Measurements from ENCODE around the gene CD163L1.
"Not testable (repeated sequence)": the region's sequence is repeated elsewhere in the genome, so short reads cannot be mapped to it uniquely, and the experiment has no call there.

Gene CD163L1

DNA sequence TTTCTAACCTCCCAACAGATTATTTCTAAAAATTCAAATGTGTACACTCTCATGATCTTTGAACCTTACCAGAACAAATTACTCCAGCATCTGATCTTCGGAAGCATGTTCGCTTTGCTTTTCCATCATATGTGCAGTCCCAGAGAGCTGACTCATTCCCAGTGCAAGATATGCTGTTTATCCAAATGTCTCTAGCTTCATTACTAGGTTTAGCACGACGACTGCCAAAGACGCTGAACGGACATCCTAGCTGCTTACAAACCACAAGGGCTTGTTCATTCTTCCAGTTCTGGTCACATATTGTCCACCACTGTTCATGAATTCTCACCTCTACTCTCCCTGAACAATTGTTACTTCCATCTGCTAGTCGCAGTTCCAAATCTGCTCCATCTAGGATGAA lies 40.5 kb downstream of the CD163L1 start:
- DNase-seq, result no peak

DNA sequence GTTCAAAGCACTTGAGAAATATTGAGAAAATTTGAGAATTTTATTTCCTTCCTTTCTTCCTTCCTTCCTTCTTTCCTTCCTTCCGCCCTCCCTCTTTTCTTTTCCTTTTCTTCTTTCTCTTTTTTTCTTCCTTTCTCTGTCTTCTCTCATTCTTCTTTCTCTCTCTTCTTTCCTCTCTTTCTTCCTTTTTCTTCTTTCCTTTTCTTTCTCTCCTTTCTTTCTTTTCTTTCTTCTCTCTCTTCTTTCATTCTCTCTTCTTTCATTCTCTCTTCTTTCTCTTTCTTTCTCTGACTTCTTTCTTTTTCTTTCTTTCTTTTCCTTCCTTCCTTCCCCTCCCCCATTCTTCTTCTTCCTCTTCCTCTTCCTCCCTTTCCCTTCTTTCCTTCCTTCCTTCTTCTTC lies 44.9 kb downstream of the CD163L1 start:
- no peak for DNase-seq

DNA sequence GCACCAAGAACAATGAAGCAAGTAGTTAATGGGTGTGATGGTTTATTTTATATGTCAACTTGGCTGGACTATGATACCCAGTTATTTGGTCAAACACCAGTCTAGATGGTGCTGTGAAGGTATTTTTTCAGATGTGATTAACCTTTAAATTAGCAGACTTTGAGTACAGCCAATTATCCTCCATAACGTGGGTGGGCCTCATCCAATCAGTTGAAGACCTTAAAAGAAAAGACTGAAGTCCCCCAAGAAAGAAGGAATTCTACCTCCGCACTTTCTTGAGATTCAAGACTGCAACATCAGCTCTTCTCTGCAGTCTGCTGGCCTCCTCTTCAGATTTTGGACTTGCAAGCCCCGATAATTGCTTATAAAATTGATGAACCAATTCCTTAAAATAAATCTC lies 47.5 kb downstream of the CD163L1 start:
- no peak for DNase-seq

DNA sequence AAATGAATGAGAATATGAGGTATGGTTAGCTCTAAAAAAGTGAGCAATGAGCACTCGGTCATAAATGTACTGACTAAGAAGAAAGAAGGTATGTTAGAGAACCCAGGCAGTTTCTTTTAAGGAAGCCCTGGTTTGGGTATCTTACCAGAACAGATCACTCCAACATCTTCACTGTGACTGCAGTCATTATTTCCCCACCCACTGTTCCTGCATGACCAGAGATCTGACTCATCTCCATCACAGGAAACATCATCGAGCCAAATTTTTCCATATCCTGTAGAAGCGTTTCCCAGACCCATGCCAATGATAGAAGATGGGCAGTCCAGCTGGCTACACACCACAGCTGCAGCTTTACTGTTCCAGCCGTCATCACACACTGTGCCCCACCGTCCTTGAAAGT lies 48.0 kb downstream of the CD163L1 start:
- DNase-seq, result no peak

DNA sequence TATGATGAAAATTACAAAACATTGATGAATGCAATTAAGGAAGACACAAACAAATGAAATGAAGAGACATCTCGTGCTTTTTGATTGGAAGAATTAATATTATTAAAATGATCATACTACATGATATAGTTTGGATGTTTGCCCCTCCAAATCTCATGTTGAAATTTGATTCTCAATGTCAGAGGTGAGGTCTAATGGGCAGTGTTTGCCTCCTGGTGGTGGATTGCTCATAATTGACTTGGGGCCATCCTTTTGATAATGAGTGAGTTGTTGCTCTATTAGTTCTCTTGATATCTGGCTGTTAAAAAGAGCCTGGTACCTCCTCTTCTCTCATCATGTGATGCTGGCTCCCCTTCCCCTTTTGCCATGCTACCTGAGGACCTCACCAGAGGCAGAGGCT lies 56.7 kb downstream of the CD163L1 start:
- DNase-seq, result peak; percentile 7

DNA sequence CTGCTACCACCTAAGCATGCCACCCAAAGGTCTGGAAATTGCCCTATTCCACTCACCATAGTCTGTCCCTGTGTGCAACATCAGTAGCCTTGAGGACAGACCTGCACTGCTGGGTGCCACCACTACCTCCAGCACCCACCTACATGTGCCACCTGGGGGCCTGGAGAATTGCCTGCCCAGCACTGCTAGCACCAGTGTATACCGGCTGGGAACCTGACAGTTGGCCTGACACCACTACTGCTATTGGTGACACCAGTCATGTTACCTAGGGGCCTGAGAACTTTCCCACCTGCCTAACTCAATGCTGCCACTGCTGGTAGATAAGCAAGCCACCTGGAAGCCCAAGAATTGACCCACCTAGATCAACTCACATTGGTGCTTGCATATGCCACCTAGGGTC lies 60.8 kb downstream of the CD163L1 start:
- no peak for DNase-seq

DNA sequence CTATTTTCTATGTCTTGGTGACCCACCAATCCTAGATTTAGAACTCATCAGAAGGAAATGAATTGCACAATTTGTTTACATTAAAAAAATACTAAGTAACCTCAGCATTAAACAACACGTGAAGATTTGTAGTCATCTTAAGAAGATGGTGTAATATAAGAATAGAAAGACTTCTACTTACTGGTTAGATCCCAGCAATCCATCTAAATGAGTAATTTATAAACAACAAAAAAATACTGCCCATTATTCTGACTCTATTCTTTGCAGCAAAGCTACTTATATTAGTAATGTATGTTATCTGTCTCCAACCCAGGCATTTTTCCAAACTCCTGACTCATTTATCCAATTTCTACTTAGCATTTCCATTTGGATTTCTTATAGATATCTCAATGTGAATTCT lies 67.8 kb downstream of the CD163L1 start:
- DNase-seq, result no peak

DNA sequence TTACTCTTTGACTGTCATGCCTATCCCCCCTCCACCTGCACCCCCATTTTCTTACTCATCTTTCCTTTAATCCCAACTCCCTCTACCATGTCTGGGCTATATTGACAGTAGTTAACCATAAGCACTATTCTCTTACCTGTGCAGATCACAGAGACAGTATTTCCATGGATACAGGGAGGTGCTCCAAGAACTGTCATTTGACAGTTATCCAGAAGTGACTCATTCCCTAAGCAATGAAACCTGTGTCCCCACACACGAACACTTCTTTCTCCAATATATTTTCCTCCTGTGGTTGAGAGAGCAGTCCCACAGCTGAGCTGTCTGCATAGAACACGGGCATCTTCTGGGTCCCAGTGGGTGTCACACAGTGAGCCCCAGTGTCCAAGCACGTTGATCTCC lies 68.8 kb downstream of the CD163L1 start:
- DNase-seq, result no peak

DNA sequence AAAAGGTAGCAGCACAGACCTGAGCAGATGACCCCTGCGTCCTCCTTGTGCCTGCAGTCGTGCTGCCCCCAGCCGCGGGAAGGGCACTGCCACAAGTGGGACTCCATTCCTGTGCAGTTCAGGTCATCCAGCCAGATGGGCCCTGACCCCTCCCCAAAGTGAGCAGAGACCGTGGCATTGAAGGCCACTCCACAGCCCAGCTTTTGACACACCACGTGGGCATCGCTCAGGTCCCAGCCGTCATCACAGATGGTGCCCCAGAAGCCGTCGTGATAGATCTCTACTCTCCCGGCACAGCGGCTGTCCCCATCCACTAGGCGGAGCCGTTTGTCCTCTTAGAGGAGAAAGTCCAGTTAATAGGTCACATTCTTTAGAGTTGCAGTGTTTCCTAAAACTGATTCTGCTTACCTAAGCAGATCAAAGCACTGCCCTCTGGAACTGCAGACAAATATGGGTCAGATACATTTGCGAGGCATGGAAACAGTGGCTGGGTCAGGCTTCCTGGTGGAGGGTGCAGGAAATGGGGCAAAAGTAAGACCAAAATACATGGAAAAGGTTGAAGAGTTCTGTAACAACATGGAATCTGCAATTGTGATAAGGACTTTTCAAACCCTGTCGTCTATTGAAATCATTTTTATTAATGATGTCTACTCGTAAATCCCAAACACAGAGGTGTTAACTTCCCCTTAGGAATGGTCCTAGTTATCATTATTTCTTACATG lies 69.4 kb downstream of the CD163L1 start:
- DNase-seq, result peak; percentile 80

DNA sequence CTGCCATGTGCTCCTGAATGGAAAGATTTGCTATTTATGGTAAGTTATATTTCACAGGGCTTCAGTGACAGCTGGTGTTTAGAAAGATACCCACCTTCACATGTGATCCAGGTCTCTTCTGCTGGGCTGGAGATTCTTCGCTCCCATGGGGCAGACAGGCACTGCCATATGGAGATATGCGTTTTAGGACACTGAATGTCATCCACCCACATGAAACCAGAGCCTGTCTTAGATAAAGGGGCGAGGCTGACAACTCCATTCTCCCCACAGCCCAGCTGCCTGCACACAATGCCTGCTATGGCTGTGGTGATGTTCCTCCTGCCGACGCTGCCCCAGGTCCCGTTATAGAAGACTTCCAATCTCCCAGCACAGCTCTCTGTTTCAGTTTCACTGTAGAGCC lies 70.7 kb downstream of the CD163L1 start:
- peak; percentile 27 for DNase-seq

DNA sequence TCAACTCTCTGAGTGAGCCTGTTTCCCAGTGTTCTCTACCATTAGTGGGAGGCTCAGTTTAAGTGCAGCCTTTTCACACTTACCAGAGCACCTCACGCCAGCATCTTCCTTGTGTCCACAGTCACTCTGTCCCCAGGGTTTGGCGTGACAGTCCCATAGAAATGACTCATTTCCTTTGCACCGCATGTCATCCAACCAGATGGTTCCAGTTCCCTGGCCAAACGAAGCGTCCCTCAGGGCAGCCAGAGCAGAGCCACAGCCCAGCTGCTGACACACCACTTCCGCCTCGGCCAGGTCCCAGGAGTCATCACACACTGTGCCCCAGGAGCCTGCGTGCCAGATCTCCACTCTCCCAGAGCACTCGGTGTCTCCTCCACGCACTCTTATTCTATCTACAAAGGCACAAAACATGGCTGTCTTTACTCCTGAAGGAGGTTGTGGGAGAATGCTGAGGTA lies 74.7 kb downstream of the CD163L1 start:
- no peak for DNase-seq

DNA sequence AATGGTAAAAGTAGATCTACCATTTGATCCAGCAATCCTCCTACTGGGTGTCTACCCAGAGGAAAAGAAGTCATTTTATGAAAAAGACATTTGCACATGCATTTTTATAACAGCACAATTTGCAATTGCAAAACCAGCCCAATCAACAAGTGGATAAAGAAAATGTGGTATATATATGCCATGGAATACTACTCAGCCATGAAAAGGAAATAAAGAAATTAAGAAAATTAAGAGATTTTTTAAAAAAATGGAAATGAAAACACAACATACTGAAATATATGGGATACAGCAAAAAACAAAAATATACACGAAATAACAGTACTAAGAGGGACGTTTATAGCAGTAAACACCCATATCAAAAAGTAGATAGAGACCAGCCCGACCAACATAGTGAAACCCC lies 81.2 kb downstream of the CD163L1 start:
- no peak for DNase-seq

DNA sequence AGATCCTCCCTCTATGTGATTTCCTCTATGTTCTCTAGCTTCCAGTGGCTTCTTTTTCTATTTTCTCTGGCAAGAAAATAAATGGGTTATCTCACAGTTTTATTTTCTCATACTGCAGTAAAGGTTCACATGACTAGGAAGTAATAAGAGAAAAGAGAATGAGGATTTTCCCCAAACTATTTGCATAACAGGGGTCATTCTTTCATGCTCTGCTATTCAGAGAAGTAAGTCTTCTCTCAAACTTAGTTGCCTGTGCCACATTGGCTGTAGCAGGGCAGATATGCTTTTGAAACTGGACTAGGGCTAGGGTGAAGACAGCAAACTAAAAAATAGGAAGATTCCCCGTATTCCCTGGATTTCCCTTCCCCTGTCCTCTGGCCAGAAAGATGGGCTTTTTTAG lies 82.7 kb downstream of the CD163L1 start:
- DNase-seq, result no peak

DNA sequence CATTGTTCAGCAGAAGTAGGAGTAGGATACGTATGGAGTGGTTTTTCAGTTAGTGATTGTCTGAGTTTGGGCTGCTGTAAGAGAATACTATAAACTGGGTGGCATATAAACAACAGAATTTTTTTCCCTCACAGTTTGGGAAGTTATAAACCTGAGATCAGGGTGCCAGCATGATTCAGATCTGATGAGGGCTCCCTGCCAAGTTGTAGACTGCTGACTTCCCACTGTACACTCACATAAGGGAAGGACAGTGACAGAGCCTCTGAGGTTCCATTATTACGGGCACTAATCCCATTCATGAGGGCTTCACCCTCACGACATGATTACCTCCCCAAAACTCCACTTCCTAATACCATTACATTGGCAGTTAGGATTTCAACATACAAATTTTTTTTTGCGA lies 89.4 kb downstream of the CD163L1 start:
- peak; percentile 23 for DNase-seq

DNA sequence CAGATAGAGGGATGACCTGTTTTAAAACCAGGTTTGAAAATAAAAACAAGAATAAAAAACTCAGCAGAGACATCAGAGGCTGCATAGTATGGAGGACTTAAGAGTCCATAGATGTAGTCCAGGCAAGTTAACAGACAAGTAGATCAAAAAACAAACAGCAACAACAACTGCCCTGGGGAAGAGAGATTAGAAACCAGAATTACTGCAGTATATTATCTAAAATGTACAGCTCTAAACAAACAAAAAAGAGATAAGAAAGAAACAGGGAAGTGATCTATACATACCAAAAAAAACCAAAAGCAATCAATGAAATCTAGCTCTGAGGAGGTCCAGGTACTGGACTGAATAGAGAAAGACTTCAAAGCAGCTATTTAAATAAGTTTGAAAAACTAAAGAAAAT lies 91.3 kb downstream of the CD163L1 start:
- DNase-seq, result peak; percentile 18

DNA sequence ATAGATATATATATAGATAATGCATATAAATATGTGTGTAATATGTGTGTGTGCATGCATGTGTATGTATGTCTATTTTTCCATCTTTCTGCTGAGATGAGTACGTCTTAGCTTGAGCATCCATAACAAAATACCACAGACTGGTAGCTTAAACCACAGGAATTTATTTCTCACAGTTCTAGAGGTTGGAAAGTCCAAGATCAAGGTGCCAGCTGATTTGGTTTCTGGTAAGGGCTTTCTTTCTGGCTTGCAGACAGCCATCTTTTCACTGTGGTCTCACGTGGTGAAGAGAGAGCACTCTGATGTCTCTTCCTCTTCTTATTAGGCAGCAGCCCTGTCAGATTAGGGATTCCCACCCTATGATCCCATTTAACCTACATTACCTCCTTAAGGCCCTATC lies 92.8 kb downstream of the CD163L1 start:
- DNase-seq, result no peak

DNA sequence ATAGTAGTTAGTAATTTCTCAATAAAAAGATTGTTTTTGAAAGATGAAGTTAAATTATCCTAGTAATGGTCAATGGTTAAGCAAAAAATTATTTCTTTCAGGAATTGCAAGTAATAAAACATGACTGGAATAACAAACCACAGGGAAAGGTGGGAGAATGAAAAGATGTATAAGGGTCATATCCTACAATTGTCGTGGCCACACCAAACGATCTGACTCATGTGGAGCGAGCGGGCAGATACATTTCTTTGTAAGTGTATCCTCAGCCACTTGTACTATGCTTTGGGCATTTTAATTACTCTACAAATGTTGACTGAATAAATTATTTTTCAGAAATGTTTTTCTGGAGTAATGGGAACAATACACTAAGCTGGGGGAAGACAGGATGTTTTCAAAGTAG lies 94.5 kb downstream of the CD163L1 start:
- no peak for DNase-seq

DNA sequence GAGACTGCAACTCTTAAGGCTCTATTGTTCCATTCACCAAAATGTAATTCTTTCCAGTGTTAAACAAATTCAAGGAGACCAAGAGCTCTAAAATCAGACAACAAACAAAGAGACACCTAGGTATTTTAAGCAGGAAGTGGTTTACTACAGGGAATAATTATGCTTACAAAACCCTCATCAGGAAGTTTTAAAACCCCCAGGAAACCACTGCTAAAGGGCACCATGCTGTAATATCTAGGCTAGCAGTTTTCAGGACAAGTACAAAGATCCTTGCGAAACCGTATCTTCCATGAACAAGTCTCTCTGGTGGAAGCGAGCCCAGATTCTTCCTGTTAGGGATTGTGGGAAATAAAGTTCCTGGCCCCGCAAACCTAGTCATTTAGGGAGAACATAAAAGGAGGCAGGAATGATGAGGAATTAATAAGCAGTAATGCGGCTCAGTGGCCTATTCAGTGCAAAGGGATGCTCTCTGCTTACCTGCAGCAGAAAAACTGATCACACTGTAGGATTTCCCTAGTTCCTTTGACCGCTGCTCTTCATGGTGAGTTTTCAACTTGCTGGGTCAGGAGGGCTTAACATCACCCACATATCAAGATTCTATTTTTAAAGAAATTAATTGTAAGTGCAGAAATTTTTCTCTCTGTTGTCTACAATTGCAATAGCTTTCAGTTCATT lies 97.3 kb downstream of the CD163L1 start:
- peak; percentile 19 for DNase-seq

DNA sequence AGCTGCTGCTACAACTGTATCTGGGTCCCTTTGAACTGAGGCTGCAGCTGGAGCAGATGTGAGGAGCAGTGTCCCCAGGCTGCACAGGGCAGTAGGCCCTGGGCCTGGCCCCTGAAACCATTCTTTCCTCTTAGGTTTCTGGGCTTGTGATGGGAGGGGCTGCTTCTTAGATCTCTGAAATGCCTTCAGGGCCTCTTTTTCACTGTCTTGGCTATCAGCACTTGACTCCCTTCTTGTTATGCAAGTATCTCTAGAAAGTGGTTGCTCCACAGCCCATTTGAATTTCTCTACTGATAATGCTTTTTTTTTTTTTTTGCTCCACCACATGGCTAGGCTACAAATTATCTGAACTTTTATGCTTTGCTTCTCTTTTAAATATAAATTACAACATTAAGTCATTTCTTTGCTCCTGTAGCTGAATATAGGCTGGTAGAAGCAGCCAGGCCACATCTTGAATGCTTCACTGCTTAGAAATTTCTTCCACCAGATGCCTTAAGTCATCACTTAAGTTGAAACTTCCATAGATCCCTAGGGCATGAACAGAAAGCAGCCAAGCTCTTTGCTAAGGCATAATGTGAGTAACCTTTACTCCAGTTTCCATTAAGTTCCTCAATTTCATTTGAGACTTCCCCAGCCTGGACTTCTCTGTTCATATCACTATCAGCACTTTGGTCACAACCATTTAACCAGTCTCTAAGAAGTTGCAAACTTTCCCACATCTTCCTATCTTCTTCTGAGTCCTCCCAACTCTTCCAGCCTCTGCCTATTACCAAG lies 98.9 kb downstream of the CD163L1 start:
- peak; percentile 61 for DNase-seq

DNA sequence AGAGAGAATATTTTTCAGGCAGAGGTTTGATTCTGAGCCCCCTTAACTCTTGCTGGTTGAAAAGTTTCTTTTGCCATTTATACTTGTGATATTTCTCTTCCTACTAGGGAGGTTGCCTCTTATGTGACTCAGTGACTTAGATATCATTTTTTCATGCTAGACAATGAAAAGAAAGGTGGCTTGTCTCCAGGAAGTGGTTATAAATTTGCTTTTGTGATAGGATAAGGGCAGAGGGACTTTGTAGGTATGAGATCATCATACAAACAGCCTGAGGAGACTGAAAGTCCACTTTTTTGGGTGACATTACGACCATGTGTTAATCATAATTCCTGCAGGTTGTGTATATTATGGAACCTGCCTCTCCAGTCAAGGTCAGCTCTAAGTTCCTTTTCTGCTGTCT lies 104.3 kb downstream of the CD163L1 start:
- DNase-seq, result no peak

DNA sequence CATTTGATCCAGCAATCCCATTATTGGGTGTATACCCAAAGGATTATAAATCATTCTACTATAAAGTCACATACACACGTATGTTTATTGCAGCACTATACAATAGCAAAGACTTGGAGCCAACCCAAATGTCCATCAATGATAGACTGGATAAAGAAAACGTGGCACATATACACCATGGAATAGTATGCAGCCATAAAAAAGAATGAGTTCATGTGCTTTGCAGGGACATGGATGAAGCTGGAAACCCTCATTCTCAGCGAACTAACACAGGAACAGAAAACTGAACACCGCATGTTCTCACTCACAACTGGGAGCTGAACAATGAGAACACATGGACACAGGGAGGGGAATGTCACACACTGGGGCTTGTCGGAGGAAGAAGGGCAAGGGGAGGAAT lies 106.2 kb downstream of the CD163L1 start:
- not testable (repeated sequence) for DNase-seq

DNA sequence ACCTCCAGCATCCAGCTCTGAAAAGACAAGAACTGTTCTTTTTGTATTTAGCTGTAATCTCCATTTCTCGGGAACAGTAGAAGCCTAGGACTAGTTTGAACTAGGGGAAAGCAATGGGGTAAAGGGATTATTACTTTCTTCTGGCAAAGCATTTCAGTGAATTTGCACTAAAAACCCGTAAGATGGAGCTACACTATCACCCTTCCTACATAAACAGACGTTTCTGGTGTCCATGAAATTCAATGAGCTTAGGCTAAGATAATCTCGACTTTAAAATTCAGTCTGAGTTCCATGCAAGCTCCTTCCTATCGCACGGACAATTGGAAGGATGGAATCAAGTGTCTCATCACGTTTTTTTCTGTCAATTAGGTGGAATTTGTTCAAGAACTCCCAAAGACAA lies 116.0 kb downstream of the CD163L1 start:
- DNase-seq, result no peak

DNA sequence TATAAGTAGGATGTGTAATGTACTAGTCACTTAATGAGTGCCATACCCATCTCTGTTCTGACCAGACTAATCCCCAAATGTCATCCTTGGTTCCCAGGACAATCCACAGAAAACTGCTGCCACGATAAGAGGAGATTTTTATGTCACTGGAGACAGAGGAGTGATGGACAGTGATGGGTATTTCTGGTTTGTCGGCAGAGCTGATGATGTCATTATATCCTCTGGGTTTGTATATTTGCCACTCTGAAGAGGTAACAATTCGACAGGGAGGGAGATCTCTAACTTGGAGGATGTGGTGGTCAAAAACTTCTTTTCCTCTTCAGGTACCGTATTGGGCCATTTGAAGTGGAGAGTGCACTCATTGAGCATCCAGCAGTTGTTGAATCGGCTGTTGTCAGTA lies 119.8 kb downstream of the CD163L1 start:
- no peak for DNase-seq

DNA sequence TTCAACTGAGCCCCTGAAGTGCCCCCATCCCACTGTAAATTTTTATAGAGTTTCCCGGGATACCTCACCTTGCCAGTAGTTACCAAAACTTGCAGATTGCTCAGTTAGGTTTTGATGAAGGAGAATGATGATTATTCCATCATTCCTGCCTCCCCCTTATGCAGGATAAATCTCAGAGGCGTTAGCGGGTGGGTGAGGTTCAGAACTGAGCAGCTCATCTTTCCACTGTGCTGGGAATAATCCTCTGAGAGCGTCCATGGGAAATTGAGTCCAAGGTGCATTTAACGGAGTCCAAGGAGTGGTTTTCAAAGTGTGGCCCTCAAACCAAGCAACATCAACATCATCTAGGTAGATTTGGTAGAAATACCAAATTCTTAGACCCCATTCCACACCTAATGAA lies 121.4 kb downstream of the CD163L1 start:
- no peak for DNase-seq
